GM20431 (cell line): ENCODE results near the gene PTPRD.

Experiments
- in situ Hi-C: fragments of 300-500 bp; cut with MseI, MboI; formaldehyde crosslinking; loops from one replicate; pipeline ENCODE4 v1.15.0; 2020; ENCODE audit warnings: low sequenced_read_pairs; ENCODE audit not compliant: unreplicated experiment

The PTPRD gene

GRCh38 chr9:9804109-9804508, 808.7 kb downstream of the PTPRD start:
- in situ Hi-C loops, result loop anchor here (25.0 kb wide), 1 partner anchor 108 kb away; no protein-coding TSS in a partner anchor

- in situ Hi-C loops, result loop anchor here (25.0 kb wide), 1 partner anchor 187 kb away; no protein-coding TSS in a partner anchor
Observed at GRCh38 chr9:9799287-9799686, 813.5 kb downstream of the PTPRD start.

GRCh38 chr9:9792144-9792857, 820.5 kb downstream of the PTPRD start:
- in situ Hi-C loops, result loop anchor here (25.0 kb wide), 1 partner anchor 180 kb away; no protein-coding TSS in a partner anchor

- in situ Hi-C loops, result loop anchor here (25.0 kb wide), 1 partner anchor 179 kb away; no protein-coding TSS in a partner anchor
Observed at GRCh38 chr9:9791611-9792010, 821.2 kb downstream of the PTPRD start.

GRCh38 chr9:9790216-9790872, 822.5 kb downstream of the PTPRD start:
- in situ Hi-C loops, result loop anchor here (25.0 kb wide), 1 partner anchor 178 kb away; no protein-coding TSS in a partner anchor

GRCh38 chr9:9783711-9784110, 829.1 kb downstream of the PTPRD start:
- in situ Hi-C loops, result loop anchor here (25.0 kb wide), 1 partner anchor 171 kb away; no protein-coding TSS in a partner anchor

GRCh38 chr9:9783211-9783610, 829.6 kb downstream of the PTPRD start:
- in situ Hi-C loops, result loop anchor here (25.0 kb wide), 1 partner anchor 171 kb away; no protein-coding TSS in a partner anchor

GRCh38 chr9:9778293-9778692, 834.5 kb downstream of the PTPRD start:
- in situ Hi-C loops, result loop anchor here (25.0 kb wide), 1 partner anchor 166 kb away; no protein-coding TSS in a partner anchor

GRCh38 chr9:9774471-9774870, 838.3 kb downstream of the PTPRD start:
- in situ Hi-C loops, result no loop called here

- in situ Hi-C loops, result no loop called here
Observed at GRCh38 chr9:9771314-9771713, 841.5 kb downstream of the PTPRD start.

- in situ Hi-C loops, result no loop called here
Observed at GRCh38 chr9:9764821-9765220, 848.0 kb downstream of the PTPRD start.

- in situ Hi-C loops, result no loop called here
Observed at GRCh38 chr9:9754186-9754585, 858.6 kb downstream of the PTPRD start.

GRCh38 chr9:9753266-9753665, 859.5 kb downstream of the PTPRD start:
- in situ Hi-C loops, result no loop called here

GRCh38 chr9:9752722-9753121, 860.1 kb downstream of the PTPRD start:
- in situ Hi-C loops, result no loop called here

- in situ Hi-C loops, result no loop called here
Observed at GRCh38 chr9:9751996-9752395, 860.8 kb downstream of the PTPRD start.

- in situ Hi-C loops, result no loop called here
Observed at GRCh38 chr9:9750719-9751118, 862.1 kb downstream of the PTPRD start.

GRCh38 chr9:9749591-9749990, 863.2 kb downstream of the PTPRD start:
- in situ Hi-C loops, result no loop called here

GRCh38 chr9:9747787-9748186, 865.0 kb downstream of the PTPRD start:
- in situ Hi-C loops, result no loop called here

- in situ Hi-C loops, result no loop called here
Observed at GRCh38 chr9:9746826-9747225, 866.0 kb downstream of the PTPRD start.

- in situ Hi-C loops, result no loop called here
Observed at GRCh38 chr9:9743822-9744221, 869.0 kb downstream of the PTPRD start.

- in situ Hi-C loops, result no loop called here
Observed at GRCh38 chr9:9730174-9730573, 882.6 kb downstream of the PTPRD start.
